MM.1S (cell line): Measurements from ENCODE around the gene EREG.

Experiments
- CTCF ChIP-seq: fragments of 300-600 bp; sonication (generic); IDR thresholded peaks from 2 replicates; pipeline ENCODE4 v1.5.1; 2016; ENCODE audit warnings: antibody characterized with exemption, low read length, mixed read lengths
- EZH2 ChIP-seq: fragments of 300-600 bp; sonication (generic); optimal IDR thresholded peaks from 2 replicates; pipeline ENCODE3; 2017; ENCODE audit warnings: low read depth, mild to moderate bottlenecking, antibody characterized with exemption, low read length, mixed read lengths
- EZH2phosphoT487 ChIP-seq: fragments of 300-600 bp; sonication (generic); IDR thresholded peaks from 2 replicates; pipeline ENCODE4 v1.6.1; 2018; ENCODE audit warnings: antibody characterized with exemption, low read length

GRCh38 chr4:74338792-74339333 lies 26.1 kb upstream of the EREG start:
- no peak for TF ChIP-seq EZH2
- TF ChIP-seq CTCF, result no peak
- TF ChIP-seq EZH2phosphoT487, result no peak
